BLaER1 treated with 17β-estradiol and CSF1 and Interleukin-3, amounts not matched to agents 10 nM and 100 nM (cell line): ENCODE results near the gene USP30.

ENCODE experiments used
- H3K27ac ChIP-seq, 11 experiments: shearing (Covaris generic); formaldehyde crosslinking; 2 replicates each; pipeline ENCODE4 v1.8.1; 2022
- H3K27me3 ChIP-seq, 11 experiments: shearing (Covaris generic); formaldehyde crosslinking; 2 replicates each; pipeline ENCODE4 v1.8.1; 2022
- H3K36me3 ChIP-seq, 11 experiments: shearing (Covaris generic); formaldehyde crosslinking; 2 replicates each; pipeline ENCODE4 v1.8.1; 2022
- H3K4me1 ChIP-seq, 10 experiments: shearing (Covaris generic); formaldehyde crosslinking; 2 replicates each; pipeline ENCODE4 v1.8.1; 2022
- H3K4me2 ChIP-seq, 11 experiments: shearing (Covaris generic); formaldehyde crosslinking; 2 replicates each; pipeline ENCODE4 v1.8.1; 2022
- H3K4me3 ChIP-seq, 10 experiments: shearing (Covaris generic); formaldehyde crosslinking; 2 replicates each; pipeline ENCODE4 v1.8.1; 2022
- H3K9ac ChIP-seq, 11 experiments: shearing (Covaris generic); formaldehyde crosslinking; 2 replicates each; pipeline ENCODE4 v1.8.1; 2022
- H3K9me3 ChIP-seq, 11 experiments: shearing (Covaris generic); formaldehyde crosslinking; replicated peaks in 1 of 11; 2 replicates each; pipeline ENCODE4 v1.8.1; 2022
- H4K20me1 ChIP-seq, 11 experiments: shearing (Covaris generic); formaldehyde crosslinking; 2 replicates each; pipeline ENCODE4 v1.8.1; 2022
- Cebpa-rat ChIP-seq, 11 experiments: shearing (Covaris generic); IDR thresholded peaks; 2 replicates each; pipeline ENCODE4 v1.8.1; 2022

The USP30 gene

GRCh38 chr12:109052414-109053323 is at the start of gene USP30:
Gene USP30 (plus strand): TSS chr12:109052576. CDS start chr12:109052679, 103 bp downstream.
- Histone ChIP-seq H3K4me1 (peaks cover 14 to 23% (median 19%) of the 10 kb centered on the region in 10 experiments), H3K36me3 (peaks cover 2 to 14% (median 5%) of the 10 kb centered on the region in 11 experiments; a peak in 20 of 22 replicates), H3K9me3 (no peaks in the 10 kb centered on the region), H3K9ac (peak within 1 kb of the TSS; percentile 86 to 94 (median 91)), H3K4me2 (peak within 1 kb of the TSS; percentile 85 to 99 (median 96)), H3K27me3 (no peaks in the 10 kb centered on the region), H4K20me1 (no peaks in the 10 kb centered on the region), H3K4me3 (peak within 1 kb of the TSS; percentile 90 to 100 (median 96)), H3K27ac (peak within 1 kb of the TSS; percentile 75 to 86 (median 81))
- TF ChIP-seq Cebpa-rat (IDR thresholded peaks at IDR 0.05): no peak

- H3K4me1 ChIP-seq: no peaks in the 10 kb centered on the region
- H3K4me2 ChIP-seq: no peak overlapping the region
- H3K27ac ChIP-seq: no peak overlapping the region
- no peaks in the 10 kb centered on the region for H3K27me3 ChIP-seq
- H3K36me3 ChIP-seq: no peaks in the 10 kb centered on the region
- TF ChIP-seq Cebpa-rat (IDR thresholded peaks at IDR 0.05): no peak
- H3K4me3 ChIP-seq: no peak overlapping the region
- H3K9me3 ChIP-seq: no peaks in the 10 kb centered on the region
- no peaks in the 10 kb centered on the region for H4K20me1 ChIP-seq
- H3K9ac ChIP-seq: no peak overlapping the region
These were observed 48.4 kb upstream of the USP30 start for GRCh38 chr12:109004017-109004416.

GRCh38 chr12:109009766-109010165 is 42.6 kb upstream of the USP30 start:
- TF ChIP-seq Cebpa-rat (IDR thresholded peaks at IDR 0.05): no peak
- Histone ChIP-seq H3K36me3 (no peaks in the 10 kb centered on the region), H3K4me2 (no peak overlapping the region), H3K9me3 (no peaks in the 10 kb centered on the region), H3K4me3 (no peak overlapping the region), H3K9ac (no peak overlapping the region), H3K27ac (no peak overlapping the region), H3K4me1 (no peaks in the 10 kb centered on the region), H3K27me3 (no peaks in the 10 kb centered on the region), H4K20me1 (no peaks in the 10 kb centered on the region)

GRCh38 chr12:109010259-109010658 is 42.1 kb upstream of the USP30 start:
- no peaks in the 10 kb centered on the region for H3K9me3 ChIP-seq
- no peak overlapping the region for H3K4me2 ChIP-seq
- H3K4me3 ChIP-seq: no peak overlapping the region
- H3K27ac ChIP-seq: no peak overlapping the region
- TF ChIP-seq Cebpa-rat (IDR thresholded peaks at IDR 0.05): no peak
- no peaks in the 10 kb centered on the region for H3K4me1 ChIP-seq
- no peaks in the 10 kb centered on the region for H3K36me3 ChIP-seq
- no peak overlapping the region for H3K9ac ChIP-seq
- H3K27me3 ChIP-seq: no peaks in the 10 kb centered on the region
- no peaks in the 10 kb centered on the region for H4K20me1 ChIP-seq

- H3K36me3 ChIP-seq: no peaks in the 10 kb centered on the region
- H3K9me3 ChIP-seq: no peaks in the 10 kb centered on the region
- H3K4me2 ChIP-seq: no peak overlapping the region
- no peak overlapping the region for H3K9ac ChIP-seq
- no peaks in the 10 kb centered on the region for H3K27me3 ChIP-seq
- peaks cover 0 to 2% (median 0%) of the 10 kb centered on the region in 11 experiments; a peak in 3 of 22 replicates for H4K20me1 ChIP-seq
- H3K4me1 ChIP-seq: no peaks in the 10 kb centered on the region
- no peak overlapping the region for H3K4me3 ChIP-seq
- H3K27ac ChIP-seq: no peak overlapping the region
- no peak for TF ChIP-seq Cebpa-rat (IDR thresholded peaks at IDR 0.05)
These were observed 37.2 kb upstream of the USP30 start for GRCh38 chr12:109014984-109015765.

- H3K9ac ChIP-seq: no peak overlapping the region
- TF ChIP-seq Cebpa-rat (IDR thresholded peaks at IDR 0.05): no peak
- H3K27ac ChIP-seq: no peak overlapping the region
- no peaks in the 10 kb centered on the region for H3K9me3 ChIP-seq
- H3K4me2 ChIP-seq: no peak overlapping the region
- no peak overlapping the region for H3K4me3 ChIP-seq
- no peaks in the 10 kb centered on the region for H3K27me3 ChIP-seq
- H3K4me1 ChIP-seq: peaks cover 2 to 6% (median 4%) of the 10 kb centered on the region in 10 experiments; a peak in 15 of 20 replicates
- H4K20me1 ChIP-seq: peaks cover 0 to 6% (median 0%) of the 10 kb centered on the region in 11 experiments; a peak in 3 of 22 replicates
- H3K36me3 ChIP-seq: no peaks in the 10 kb centered on the region
These were observed 36.4 kb upstream of the USP30 start for GRCh38 chr12:109016016-109016415.

- no peaks in the 10 kb centered on the region for H3K36me3 ChIP-seq
- no peak for TF ChIP-seq Cebpa-rat (IDR thresholded peaks at IDR 0.05)
- peaks cover 6 to 15% (median 7%) of the 10 kb centered on the region in 10 experiments; a peak in 17 of 20 replicates for H3K4me1 ChIP-seq
- no peak overlapping the region for H3K4me2 ChIP-seq
- no peak overlapping the region for H3K9ac ChIP-seq
- no peak overlapping the region for H3K4me3 ChIP-seq
- no peaks in the 10 kb centered on the region for H3K27me3 ChIP-seq
- H4K20me1 ChIP-seq: peaks cover 0 to 6% (median 0%) of the 10 kb centered on the region in 11 experiments; a peak in 3 of 22 replicates
- H3K9me3 ChIP-seq: no peaks in the 10 kb centered on the region
- no peak overlapping the region for H3K27ac ChIP-seq
These were observed 35.4 kb upstream of the USP30 start for GRCh38 chr12:109016978-109017377.

GRCh38 chr12:109018296-109018695 is 34.1 kb upstream of the USP30 start:
- no peaks in the 10 kb centered on the region for H3K27me3 ChIP-seq
- no peaks in the 10 kb centered on the region for H3K36me3 ChIP-seq
- H3K4me1 ChIP-seq: peaks cover 6 to 24% (median 7%) of the 10 kb centered on the region in 10 experiments; a peak in 17 of 20 replicates
- no peaks in the 10 kb centered on the region for H3K9me3 ChIP-seq
- H3K27ac ChIP-seq: no peak overlapping the region
- no peak overlapping the region for H3K4me2 ChIP-seq
- no peak overlapping the region for H3K4me3 ChIP-seq
- H4K20me1 ChIP-seq: peaks cover 0 to 6% (median 0%) of the 10 kb centered on the region in 11 experiments; a peak in 3 of 22 replicates
- TF ChIP-seq Cebpa-rat (IDR thresholded peaks at IDR 0.05): no peak
- H3K9ac ChIP-seq: no peak overlapping the region
